Colon (tissue), 2 donors: ENCODE measurements around the gene KRT35.
"Not testable (repeated sequence)": the region's sequence is repeated elsewhere in the genome, so short reads cannot be mapped to it uniquely, and the experiment has no call there.

Experiments used
- FAIRE-seq: peaks from 2 replicates; lab custom pipeline; 2012; peaks lifted over from hg19 to GRCh38; lab: Jason Lieb, UNC
- donor health status: control.
- donor health status: control.

The KRT35 gene

GRCh38 chr17:41453066-41453465 is 27.9 kb downstream of the KRT35 start:
- FAIRE-seq: no peak

DNA sequence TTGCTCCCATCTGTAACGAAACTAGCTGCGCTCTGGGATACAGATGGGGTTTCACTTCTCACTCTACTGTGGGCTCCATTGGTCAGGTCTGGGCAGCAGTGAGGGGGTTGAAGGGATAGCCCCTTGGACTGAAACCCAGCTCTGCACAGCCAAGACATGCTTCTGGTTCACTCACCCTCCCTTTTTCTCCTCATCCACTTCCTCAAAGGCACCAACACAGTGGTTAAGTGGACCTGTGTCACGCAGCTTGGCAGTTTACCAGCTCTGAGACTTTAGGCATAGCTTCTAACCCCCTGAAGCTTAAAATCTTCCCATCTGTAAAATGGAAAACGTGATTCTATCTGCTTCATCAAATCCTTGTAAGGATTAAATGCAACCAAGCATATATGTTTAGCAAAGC is 28.7 kb downstream of the KRT35 start:
- FAIRE-seq: no peak

DNA sequence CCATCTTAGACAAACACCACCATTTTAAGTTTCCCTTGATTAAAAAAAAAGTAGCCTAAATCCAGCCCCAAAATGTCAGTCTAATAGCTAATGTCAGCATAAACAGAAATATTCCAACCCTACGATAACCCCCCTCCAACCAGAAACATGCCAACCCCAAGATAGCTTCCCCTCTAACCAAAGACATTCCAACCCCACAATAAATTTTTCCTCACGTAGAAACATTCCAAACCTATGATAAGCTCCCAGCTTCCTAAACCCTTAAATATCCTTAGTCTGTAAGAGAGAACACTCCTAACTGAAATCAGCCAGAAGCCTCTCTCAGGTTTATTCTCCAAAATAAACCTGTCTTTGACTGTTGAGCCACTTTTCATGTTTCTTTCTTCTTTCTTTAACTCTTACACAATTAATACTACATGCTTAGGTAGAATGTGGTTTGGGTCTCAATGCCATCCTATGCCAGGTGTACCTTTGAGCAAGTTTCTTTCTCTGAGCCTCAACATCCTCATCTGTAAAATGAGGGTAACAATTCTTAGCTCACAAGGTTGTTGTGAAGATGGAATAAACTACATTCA is 29.7 kb downstream of the KRT35 start:
- FAIRE-seq: no peak

DNA sequence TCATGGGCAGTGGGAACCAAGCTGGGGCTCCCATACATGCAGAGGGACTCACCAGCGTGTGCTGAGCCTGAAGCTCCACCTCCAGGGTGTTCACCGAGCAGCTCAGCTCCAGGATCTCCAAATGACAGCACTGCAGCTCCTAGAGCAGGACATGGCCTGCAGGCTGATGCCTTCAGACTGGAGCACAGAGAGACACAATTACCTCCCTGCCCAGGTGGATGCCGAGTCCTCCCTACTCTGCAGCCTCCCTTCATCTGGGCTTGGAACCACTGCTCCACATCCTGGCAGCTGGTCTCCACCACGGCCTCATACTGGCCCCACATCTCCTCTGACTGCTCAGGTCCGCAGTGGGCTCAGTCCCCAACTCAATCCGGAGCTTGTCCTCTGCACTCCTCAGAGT is 31.9 kb downstream of the KRT35 start:
- no peak for FAIRE-seq

GRCh38 chr17:41448506-41448905 is 32.4 kb downstream of the KRT35 start:
- FAIRE-seq: no peak

- no peak for FAIRE-seq
Observed at GRCh38 chr17:41446806-41447205, 34.1 kb downstream of the KRT35 start.

DNA sequence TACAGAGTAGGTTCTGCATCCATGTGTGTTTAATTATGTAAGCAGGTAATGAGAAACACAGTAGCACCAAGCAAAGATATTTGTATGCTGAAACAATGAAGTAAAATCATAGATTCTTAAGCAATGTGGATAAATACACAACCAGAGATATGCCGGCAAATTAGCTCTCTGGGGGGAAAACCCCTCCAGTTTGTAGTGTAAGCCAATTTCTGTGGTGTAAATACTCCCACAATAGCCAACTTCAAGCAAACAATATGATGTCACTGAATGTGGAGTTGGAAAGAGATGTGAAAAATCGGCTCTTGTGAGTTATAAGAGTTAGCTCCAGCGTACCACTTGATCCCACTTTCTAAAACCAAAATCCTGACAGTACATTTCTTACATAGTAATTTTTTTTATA is 36.3 kb downstream of the KRT35 start:
- FAIRE-seq: no peak

- no peak for FAIRE-seq
Observed at GRCh38 chr17:41444186-41444585, 36.8 kb downstream of the KRT35 start.

GRCh38 chr17:41442739-41443138 is 38.2 kb downstream of the KRT35 start:
- no peak for FAIRE-seq

DNA sequence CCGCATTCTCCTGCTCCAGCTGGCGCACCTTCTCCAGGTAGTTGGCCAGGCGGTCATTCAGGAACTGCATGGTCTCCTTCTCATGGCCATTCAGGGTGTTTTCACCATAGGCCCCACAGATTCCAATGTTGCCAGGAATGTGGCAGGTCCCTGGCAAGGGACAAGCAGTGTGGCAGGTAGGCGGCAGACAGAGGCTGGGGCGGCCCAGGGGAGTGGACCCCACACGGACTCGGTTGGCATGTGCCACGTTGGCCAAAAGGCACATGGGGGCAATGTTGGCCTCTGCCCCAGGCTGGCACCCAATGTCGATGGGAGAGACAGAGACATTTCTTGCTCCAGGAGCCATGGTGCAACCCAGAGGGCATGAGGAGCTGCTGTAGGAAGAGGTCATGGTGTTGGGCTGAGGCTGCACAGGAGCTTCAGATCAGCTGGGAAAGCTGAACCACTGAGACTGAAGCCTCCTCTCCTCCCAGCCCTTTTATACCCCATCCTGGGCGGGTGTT is 40.4 kb downstream of the KRT35 start, which contains the start of gene KRT38:
Gene KRT38, minus strand, starts transcription at position 453 of the 503 bp plus-strand sequence. Its CDS starts 62 bp downstream, at position 391.
- FAIRE-seq: no peak

DNA sequence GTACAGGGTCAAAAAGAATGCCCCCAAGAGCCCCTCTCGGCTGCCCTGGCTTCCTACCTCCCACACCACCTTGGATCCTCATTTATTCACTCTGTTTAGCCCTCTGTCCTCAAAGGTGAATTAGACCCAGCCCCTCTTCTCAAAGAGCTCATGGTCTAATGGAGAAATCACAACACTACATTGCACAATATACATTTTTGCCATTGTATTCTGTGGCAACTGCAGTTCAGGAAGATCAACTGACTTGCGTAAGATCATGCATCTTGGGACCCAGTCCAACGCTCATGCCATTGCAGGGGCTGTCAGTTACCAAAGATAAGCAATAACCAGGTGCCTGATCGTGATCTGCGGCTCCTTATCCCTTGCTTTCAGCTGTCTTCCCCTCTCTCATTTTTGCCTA is 41.6 kb downstream of the KRT35 start:
- FAIRE-seq: no peak

GRCh38 chr17:41437769-41438168 is 43.2 kb downstream of the KRT35 start:
- FAIRE-seq: no peak

GRCh38 chr17:41437254-41437653 is 43.7 kb downstream of the KRT35 start:
- no peak for FAIRE-seq

DNA sequence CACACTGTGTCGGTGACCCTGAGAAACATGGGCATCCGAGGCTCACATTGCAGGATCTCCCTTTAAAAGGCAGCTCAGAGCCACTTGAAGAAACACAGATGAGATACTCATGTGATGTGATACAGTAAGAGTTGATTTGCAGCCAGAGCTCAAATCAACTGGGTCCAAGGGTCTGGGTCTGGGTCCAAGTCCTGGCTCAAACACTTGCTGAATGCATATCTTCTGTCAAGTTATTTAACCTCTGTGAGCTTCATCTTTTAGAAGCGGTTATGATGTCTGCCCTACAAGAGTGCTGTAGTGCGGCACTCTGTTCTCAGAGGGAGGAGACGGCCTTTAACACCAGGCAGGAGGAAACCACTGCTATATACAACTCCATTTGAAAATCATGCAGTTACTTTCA is 46.5 kb downstream of the KRT35 start:
- no peak for FAIRE-seq

DNA sequence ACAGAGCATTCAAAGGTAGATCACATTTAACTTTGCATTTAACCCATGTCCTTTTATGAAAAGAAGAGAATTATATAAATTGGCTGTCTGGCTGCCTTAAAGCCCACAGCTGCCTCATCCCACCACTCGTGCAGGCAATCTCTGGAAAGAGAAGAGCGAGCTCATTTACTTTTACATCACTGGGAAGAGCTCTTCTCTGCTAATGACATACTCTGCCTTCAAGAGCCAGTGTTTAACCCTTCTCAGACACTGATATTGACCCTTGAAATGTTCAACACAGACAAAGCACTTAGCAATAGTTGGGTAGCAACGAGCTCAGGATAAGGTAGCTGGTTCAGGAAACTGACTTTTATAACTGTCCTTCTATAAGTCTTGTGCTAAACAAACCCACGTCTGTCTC is 46.9 kb downstream of the KRT35 start:
- no peak for FAIRE-seq

GRCh38 chr17:41433586-41433985 is 47.4 kb downstream of the KRT35 start:
- no peak for FAIRE-seq

DNA sequence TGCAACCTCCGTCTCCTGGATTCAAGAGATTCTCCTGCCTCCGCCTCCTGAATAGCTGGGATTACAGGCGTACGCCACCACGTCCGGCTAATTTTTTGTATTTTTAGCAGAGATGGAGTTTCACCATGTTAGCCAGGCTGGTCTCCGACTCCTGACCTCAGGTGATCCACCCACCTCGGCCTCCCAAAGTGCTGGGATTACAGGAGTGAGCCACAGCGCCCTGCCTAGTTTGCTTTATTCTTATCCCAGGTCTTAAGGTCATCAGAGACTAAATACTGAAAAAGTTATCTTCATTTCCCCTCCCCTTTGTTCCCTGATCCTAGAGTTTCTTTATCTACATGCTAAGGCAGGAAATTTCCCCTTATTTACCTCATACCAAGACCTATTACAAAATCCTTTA is 50.6 kb downstream of the KRT35 start:
- not testable (repeated sequence) for FAIRE-seq

GRCh38 chr17:41429667-41430066 is 51.3 kb downstream of the KRT35 start:
- no peak for FAIRE-seq

DNA sequence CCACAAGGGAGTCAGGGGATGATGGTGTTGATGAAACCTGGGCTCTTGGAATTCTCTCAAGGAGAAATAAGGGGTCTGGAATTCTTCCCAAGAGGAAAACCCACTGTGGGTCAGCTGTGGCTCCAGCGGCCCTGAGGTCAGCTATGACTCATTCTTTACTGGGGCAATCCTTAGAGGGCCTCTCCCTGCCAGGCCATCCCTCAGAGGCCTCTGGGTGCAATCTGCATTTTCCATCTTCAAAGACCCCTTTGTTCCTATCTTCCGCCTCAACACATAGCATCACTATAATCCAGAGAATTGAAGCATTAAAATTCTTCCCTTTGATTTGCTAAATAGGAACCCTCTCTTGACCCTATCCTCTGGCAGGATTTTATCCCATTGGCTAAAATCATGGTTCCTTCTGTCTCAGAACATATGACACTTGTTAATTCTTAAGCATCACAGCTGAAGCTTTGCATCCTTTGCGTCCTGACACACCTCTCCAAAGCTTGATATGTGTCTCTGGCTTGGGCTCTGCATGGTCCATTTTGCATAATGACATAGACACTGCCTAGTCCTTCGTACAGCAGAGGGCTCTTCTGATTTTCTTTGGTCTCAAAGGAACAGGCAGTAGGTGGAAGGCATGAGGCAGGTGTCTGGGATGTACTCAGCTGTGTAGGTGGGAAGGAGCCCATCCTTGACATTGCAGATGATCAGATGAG is 52.2 kb downstream of the KRT35 start:
- FAIRE-seq: no peak
